Measurements from ENCODE around the gene CCL3.
"Not testable (repeated sequence)": the region's sequence is repeated elsewhere in the genome, so short reads cannot be mapped to it uniquely, and the experiment has no call there.

The CCL3 gene

GRCh38 chr17:36114971-36115648 is 25.2 kb upstream of the CCL3 start:
- not testable (repeated sequence) for DNase-seq

- not testable (repeated sequence) for DNase-seq
Measured at GRCh38 chr17:36113131-36113530, 23.2 kb upstream of the CCL3 start.

- no peak for DNase-seq
Measured at GRCh38 chr17:36112572-36112971, 22.6 kb upstream of the CCL3 start.

GRCh38 chr17:36111068-36111490 is 21.1 kb upstream of the CCL3 start:
- no peak for DNase-seq

GRCh38 chr17:36108265-36108664 is 18.3 kb upstream of the CCL3 start:
- DNase-seq = not testable (repeated sequence)

GRCh38 chr17:36107660-36108059 is 17.7 kb upstream of the CCL3 start:
- DNase-seq = no peak

- DNase-seq = no peak
Measured at GRCh38 chr17:36106493-36106835, 16.5 kb upstream of the CCL3 start.

GRCh38 chr17:36105781-36106492 is 16.0 kb upstream of the CCL3 start:
- no peak for DNase-seq

- DNase-seq = no peak
Measured at GRCh38 chr17:36104701-36105181, 14.8 kb upstream of the CCL3 start.

GRCh38 chr17:36104246-36104645 is 14.3 kb upstream of the CCL3 start:
- DNase-seq = not testable (repeated sequence)

- DNase-seq = not testable (repeated sequence)
Measured at GRCh38 chr17:36103401-36103975, 13.5 kb upstream of the CCL3 start, which contains the start of gene CCL4. Gene CCL4, plus strand, starts transcription at chr17:36103827. Its CDS starts 79 bp downstream, at chr17:36103906.

- DNase-seq = not testable (repeated sequence)
Measured at GRCh38 chr17:36099004-36099403, 9.1 kb upstream of the CCL3 start.

GRCh38 chr17:36095992-36096391 is 6.0 kb upstream of the CCL3 start:
- DNase-seq = no peak

GRCh38 chr17:36094746-36095145 is 4.8 kb upstream of the CCL3 start:
- DNase-seq = no peak

- DNase-seq = no peak
Measured at GRCh38 chr17:36094232-36094631, 4.3 kb upstream of the CCL3 start.

- not testable (repeated sequence) for DNase-seq
Measured at GRCh38 chr17:36092715-36093114, 2.8 kb upstream of the CCL3 start.

GRCh38 chr17:36092230-36092629 is 2.3 kb upstream of the CCL3 start:
- DNase-seq = no peak

- DNase-seq = no peak
Measured at GRCh38 chr17:36089339-36089865, 541 bp downstream of the CCL3 start.

GRCh38 chr17:36088670-36089338 is 1.1 kb downstream of the CCL3 start:
- DNase-seq = no peak

- not testable (repeated sequence) for DNase-seq
Measured at GRCh38 chr17:36087897-36088572, 1.9 kb downstream of the CCL3 start.

GRCh38 chr17:36087471-36087870 is 2.5 kb downstream of the CCL3 start:
- DNase-seq = not testable (repeated sequence)

- no peak for DNase-seq
Measured at GRCh38 chr17:36086791-36087190, 3.2 kb downstream of the CCL3 start.

Measured in cortex of kidney (tissue), 1 donor.